Activated CD4-positive, CD25-positive, alpha-beta regulatory T cell treated with anti-CD3 and anti-CD28 coated beads, Interleukin-2, amount 50 U/mL, for 72 hours (primary cell): ENCODE results near the gene SEC31B.
A peak's percentile ranks its signal among the peaks of the same experiment; 100 is the strongest.

Source experiments
- DNase-seq: peaks from one replicate; pipeline ENCODE4 v3.0.0; 2021

SEC31B gene

DNA sequence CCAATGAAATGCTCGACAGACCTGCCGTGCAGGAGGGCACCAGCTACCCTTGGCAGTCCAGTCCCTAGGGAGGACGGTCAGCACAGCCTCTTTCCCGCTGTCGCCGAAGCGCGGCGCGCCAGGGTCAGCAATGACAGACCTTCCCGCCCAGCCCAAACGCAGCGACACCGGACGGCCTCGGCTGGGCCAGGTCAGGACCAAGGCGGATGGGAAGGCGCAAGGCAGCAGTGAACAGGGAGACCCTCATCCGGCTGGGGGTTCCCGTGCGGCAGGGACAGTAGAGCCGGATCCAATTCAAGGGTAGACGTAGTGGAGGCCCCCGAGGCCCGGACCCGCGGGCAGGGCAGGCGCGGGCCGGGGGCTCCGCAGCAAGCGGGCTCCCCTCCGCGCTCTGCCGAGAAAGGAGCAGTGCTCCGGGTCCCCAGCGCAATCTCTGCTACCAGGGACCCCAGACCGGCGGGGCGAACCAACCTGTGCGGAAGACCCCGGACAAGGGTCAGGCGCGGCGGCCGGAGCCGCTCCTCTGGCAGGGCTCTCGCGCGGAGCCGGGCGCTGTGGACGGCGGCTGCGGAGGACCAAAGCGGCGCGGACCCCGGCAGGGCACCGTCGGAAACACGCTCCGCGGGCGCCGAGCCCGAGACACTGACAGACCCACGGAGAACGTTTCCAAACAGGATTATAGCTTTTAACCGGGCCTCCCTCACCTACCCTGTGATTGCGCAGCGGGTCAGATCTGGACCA, at the start of gene SEC31B:
Gene SEC31B (minus strand): TSS at position 551 of the 741 bp plus-strand sequence. CDS start 2,909 bp downstream, outside the sequence.
- no peak for DNase-seq

DNA sequence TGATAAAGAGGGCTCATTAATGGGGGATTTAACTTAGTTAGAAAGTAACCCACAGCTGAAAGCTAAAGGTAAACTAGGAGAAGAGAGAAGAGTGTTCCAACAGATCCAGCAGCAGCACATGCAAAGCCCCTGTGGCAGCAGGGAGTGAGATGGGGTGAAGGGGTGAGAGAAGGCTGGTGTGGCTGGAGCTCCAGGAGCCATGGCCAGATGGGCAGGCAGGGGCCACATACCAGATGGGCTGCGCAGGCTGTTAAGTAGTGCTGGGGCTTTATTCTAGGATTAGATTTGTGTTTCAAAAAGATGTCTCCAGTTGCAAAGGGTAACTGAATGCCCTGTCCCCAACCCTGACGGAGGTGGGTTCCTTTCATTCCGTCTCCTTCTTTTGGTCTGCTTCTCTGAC, 49.3 kb upstream of the SEC31B start:
- DNase-seq, result no peak

DNA sequence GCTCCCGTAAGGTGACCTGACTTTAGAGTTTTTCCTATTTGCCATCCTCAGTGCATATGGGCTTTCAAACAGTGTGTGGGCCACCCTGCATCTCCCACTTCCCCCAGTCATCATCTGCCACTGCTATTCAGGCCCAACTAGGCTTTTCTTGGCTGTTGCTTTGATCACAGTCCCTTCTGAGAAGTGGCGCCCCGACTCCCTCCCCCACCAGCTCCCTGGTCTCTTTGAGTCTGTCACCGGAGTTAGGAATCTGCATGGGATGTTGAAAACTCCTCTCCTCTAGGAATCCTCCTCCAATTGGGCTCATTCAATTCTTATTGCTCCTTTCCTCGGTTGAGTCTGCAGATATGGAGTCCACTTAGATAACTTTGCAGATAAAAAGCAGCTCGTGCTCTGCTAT, 48.2 kb upstream of the SEC31B start:
- no peak for DNase-seq

DNA sequence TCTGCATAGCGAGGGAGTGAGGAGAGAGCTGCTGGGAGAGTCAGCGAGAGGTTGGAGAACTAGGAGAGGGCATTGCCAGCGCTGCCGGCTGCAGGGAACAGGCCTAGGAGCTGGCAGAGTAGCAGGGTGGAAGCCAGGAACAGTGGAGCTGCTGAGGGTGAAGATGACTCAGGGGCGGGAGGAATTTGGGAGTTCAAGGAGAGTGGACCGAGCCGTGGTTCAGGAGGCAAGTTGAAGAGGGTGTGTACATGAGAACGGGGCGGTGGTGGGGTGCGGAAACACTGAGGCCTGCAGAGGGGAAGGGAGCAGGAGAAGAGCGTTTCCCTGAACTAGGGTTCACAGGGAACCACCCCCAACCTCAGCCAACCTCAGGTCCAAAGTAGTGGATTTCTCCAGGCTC, 47.6 kb upstream of the SEC31B start:
- no peak for DNase-seq

DNA sequence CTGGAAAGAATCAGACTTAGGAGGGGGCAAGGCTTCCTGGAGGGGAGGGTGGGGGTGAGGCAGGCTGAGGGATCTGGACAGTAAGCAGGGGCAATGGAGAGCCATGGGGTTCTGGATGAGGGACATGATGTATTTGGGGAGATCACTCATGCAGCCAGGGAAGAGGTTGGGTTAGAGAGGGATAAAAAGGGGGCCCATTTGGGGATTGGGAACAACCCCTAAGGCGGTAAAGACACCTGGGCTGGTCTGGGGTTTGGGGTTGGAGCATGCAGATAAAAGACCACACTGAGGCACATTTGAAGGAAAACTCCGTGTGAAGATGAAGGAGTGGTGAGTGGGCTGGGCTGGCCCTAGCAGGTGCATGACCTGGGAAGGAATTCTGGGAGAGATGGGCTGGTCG, 46.9 kb upstream of the SEC31B start:
- no peak for DNase-seq

- no peak for DNase-seq
These were observed 45.7 kb upstream of the SEC31B start for GRCh38 chr10:100565206-100565985.

DNA sequence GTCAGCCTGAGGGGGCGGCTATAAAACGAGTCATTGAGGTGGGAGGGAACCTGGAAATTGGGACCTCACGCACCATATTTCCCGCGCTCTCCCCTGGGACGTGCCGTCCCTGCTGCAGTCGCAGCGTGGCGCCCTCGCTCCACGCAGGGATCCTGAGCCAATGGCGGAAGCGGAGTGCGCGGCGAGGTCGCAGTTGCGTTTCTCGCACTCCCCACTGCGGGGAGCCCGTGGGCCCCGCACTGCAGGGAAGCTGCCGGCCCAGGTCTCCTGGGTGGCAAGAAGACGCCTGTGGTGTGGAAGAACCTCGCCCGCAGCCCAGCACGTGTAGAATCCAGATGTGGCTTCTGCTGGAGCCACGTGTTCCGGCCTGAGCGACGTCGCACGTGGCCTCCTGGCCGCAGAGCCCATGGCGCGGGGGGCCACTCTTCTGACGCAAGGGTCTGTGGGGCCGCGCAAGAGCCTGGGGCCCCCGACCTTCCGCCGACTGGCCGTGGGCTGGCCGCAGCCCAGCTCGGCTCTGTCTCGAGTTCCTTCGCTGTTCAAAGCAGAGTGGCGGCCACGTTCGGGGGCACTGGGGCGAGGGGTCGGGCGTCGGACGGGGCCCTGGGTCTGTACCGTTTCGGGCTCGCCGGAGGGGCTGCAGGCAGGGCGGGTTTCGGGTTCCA, 42.5 kb upstream of the SEC31B start:
- peak; percentile 68 for DNase-seq

GRCh38 chr10:100561005-100561404, 41.3 kb upstream of the SEC31B start:
- DNase-seq, result no peak

DNA sequence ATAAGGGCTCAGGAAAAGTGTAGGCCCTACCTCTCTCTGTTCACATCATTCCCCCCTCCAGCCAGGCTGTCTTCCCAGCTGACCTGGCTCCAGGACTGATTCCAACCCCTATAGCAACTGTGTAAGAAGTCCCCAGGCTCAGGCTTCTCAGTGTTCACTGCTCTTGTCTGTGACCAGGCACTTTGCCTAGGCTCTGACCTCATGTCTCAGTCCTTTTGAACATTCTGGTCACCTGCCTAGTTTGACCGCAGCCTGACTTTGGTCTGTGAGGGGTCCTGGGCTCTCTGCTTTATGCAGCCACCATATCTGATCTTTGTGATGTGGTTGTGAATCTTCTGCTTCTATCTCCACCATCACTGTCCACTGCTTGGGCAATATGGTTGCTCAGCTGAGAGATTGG, 40.6 kb upstream of the SEC31B start:
- no peak for DNase-seq

DNA sequence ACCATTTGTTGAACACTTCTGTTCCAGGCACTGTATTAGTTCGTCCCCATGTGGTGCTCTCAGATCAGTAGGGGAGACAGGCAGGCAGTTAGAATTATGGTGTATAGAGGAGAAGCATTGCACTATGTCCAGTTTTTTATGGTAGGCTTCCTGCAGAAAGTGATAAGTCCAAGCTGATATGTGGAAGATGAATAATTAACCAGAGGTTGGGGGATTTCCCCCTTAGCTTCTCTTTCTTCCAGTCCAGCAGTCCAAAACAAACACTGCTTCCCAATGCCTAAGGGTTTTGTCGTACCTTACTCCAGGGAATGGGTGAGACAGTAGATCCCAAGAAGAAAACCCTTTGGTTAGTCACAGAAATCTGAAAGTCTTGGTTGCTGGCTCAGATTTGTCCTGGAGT, 35.2 kb upstream of the SEC31B start:
- DNase-seq, result no peak

- no peak for DNase-seq
These were observed 34.3 kb upstream of the SEC31B start for GRCh38 chr10:100553929-100554328.

DNA sequence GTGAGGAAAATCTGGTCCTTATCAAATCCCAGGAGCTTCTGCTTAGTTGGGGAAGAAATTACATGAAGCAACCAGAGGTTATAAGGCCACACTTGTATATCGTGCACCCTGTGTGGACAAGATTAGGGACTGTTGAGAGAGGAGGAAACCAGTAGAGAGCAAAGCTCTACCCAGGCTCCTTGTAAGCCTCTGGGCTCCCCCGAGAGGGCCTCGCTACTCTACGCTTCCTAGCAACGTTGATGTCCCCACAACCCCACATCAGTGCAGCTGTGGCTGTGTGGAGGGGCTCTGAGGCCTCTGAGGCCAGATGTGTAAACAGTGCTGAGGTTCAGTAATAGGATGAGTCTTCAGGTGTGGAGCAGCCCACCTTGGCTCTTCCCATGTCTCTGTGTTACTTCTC, 32.1 kb upstream of the SEC31B start:
- DNase-seq, result no peak

DNA sequence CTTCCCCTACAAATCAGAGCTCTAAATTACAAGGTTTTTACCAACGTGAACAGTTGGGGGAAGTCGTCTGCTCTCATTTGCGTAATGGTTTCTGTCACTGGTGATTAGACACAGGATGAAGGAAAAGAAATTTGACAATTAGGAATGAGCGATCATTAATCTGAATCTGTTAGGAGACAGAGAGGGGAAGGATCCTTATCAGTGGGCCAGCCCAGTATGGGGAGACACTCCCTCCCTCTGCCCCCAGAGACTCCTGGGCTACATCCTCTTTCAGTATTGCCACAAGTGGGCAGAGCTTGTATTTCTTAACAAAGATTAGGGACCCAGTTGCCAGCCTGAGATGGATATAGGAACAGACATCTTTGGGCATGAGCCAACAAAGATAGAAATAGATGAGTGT, 31.5 kb upstream of the SEC31B start:
- DNase-seq, result no peak

- DNase-seq, result no peak
These were observed 25.3 kb upstream of the SEC31B start for GRCh38 chr10:100544950-100545349.

DNA sequence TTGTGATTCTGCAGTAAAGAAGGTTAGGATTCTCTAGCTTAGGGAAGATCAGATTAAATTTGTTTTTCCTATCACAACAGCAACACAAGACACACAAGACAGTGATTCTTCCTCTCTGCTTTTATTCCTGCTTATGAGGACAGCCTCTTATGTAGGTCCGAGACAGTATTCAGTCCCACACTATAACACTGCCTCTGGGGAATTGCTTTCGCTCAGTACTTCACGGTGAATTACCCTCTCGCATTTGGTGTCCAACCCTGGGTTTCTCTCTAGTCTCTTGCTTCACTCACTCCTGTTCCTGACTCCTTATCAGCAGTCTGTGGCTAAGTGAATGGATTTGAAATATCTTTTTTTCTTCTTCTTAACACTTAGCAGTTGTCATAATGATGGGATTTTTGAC, 17.8 kb upstream of the SEC31B start:
- DNase-seq, result no peak

DNA sequence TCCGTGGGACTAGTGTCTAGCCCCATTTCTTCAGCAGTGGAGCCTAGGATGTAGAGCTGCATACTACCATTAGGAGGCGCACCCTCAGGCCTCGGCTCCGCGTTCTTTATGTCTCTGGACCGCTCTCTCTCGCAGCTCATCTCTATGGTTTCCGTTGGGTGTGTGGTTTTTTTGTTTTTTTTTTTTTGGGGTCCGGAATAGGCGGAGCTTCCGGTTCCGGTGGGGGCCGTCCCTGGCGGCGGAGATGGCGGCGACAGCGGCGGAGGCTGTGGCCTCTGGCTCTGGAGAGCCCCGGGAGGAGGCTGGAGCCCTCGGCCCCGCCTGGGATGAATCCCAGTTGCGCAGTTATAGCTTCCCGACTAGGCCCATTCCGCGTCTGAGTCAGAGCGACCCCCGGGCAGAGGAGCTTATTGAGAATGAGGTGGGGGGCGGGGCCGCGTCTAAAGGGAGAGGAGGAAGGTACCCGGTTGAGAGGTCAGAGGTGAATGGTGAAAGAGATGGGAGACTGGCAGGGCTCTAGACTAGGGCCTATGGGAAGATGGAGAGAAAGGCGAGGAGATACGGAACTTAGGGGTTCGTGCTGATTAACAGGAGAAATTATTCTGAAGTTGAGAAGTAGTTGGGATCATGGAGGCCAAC, 16.2 kb upstream of the SEC31B start, which contains the start of gene HIF1AN:
Gene HIF1AN (plus strand): TSS at position 229 of the 639 bp plus-strand sequence. CDS start 16 bp downstream, at position 245.
- DNase-seq, result peak; percentile 86

GRCh38 chr10:100535338-100535714, 15.7 kb upstream of the SEC31B start:
- DNase-seq, result no peak

DNA sequence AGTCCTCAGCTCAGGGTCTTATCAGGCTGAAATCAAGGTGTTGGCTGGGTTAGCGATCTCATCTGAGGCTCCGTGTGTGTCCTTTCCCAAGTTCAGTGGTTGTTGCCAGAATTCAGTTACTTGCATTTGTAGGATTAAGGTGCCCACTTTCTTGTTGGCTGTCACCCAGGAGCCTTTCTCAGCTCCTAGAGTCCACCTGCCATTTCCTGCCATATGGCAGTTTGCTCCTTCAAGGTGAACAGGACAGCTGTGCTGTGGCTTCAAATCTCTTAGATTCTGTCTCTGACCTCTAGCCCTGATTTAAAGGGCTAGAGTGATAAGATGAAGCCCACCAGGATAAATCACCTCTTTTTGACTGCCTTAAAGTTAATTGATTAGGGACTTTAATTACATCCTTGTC, 15.1 kb upstream of the SEC31B start:
- no peak for DNase-seq

DNA sequence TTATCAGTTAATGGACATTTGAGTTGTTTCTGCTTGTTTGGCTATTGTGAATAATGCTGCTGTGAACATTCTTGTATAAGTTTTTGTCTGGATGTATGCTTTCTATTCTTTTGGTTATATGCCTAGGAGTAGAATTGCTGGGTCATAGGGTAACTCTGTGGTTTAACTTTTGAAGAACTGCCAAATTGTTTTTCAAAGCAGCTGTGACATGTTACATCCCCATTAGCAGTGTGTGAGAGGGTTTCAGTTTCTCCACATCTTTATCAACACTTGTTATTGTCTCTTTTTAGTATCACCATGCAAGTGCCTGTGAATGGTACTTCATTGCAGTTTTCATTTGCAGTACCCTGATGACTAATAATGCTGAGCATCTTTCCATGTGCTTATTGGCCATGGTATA, 12.1 kb upstream of the SEC31B start:
- no peak for DNase-seq

DNA sequence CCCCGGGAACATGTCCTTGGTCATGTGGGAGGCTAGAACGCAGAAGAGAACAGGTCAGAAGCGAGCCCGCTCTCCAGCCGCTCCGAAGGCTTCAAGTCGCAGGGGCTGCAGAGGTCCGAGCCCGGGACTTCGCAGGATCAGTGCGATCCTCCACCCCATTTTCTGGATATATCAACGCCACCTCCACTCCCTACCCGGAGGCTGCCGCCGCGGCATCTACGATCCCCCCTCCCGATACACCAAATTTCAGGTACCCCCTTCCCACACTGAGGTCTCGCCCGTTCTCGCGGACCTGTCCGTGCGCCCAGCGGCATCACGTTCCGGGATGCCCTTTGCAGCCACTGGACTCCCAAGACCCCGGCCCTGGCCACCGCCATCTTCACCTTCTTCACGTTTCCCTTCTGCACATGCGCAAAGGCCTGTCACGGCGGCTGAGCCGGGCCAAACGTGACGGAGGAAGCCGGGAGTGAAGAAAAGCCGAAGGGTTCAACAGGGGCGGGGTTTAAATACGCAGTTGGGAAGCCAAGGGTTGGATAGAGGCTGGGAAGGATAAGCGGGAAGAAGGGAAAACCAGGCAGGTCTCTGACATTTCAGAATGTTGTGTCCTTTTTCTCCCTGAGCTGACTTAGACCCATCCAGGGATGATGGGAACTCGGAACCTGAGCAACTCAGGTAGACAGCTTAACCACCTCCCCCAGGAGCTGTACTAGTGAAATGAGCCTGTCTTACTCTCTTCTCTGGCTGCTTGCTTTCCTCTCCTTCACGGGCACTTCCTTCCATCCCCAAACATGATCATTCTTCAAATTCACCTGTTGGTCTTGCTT, 10.0 kb upstream of the SEC31B start, which contains the start of gene NDUFB8:
Gene NDUFB8 (minus strand): TSS at position 397 of the 824 bp plus-strand sequence. CDS start 20 bp downstream, at position 377.
- peak; percentile 87 for DNase-seq

DNA sequence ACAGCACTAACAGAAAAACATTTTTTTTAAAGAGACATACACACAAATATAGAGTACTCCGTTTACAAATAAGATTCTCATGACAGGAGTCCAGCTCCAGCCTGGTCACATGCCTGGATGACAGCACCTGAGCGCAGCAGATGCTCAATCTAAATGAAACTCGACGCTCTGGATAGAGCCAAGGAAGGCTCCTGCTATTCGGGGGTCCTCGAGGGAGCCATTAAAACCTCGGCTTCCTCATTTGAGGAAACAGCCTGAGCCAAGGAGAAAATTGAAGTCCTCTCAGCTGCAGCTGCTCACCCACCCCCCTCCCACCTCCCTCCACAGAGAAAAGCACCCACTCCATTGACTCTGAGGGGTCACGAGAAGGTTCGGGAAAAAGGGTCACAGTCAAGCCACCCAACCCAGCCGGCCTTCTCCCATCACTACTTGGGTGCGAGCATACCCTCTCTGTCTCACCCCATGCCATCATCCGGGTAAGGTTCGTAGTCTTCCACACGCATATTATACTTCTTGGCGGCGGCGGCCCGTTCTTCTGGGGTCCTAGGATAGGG, 9.3 kb upstream of the SEC31B start:
- DNase-seq, result no peak
